HepG2 (cell line): Measurements from ENCODE around the gene FAM24A. TPM values are rescaled to one million over a fixed set of nuclear protein-coding genes. Genes with fewer than 3 reads are reported as not detected.

ENCODE experiments used
- AHDC1 ChIP-seq: sonication (generic); formaldehyde crosslinking; IDR thresholded peaks from 2 replicates; pipeline ENCODE4 v1.5.1; 2020; ENCODE audit warnings: mild to moderate bottlenecking, missing genetic modification reagents, borderline replicate concordance
- CHCHD3 ChIP-seq: sonication (generic); formaldehyde crosslinking; IDR thresholded peaks from 2 replicates; pipeline ENCODE4 v1.8.0; 2022; ENCODE audit warnings: mild to moderate bottlenecking, missing genetic modification reagents, moderate library complexity
- FOXA1 ChIP-seq, 2 experiments: fragments of 450-650 bp in 1 of 2; sonication (generic) in 1 of 2; formaldehyde crosslinking in 1 of 2; IDR thresholded peaks; 2 replicates each; pipeline versions ENCODE4 v1.4.0 to v1.6.1; 2016 to 2020; ENCODE audit warnings: missing genetic modification reagents in 1 of 2
- FUBP1 ChIP-seq: sonication (generic); formaldehyde crosslinking; IDR thresholded peaks from 2 replicates; pipeline ENCODE4 v1.5.1; 2020; ENCODE audit warnings: missing genetic modification reagents, mild to moderate bottlenecking, borderline replicate concordance
- GLMP ChIP-seq: sonication (generic); formaldehyde crosslinking; IDR thresholded peaks from 2 replicates; pipeline ENCODE4 v1.9.0; 2021; ENCODE audit warnings: missing genetic modification reagents, mild to moderate bottlenecking, borderline replicate concordance
- GPN1 ChIP-seq: sonication (generic); formaldehyde crosslinking; IDR thresholded peaks from 2 replicates; pipeline ENCODE4 v1.5.1; 2020; ENCODE audit warnings: missing genetic modification reagents, borderline replicate concordance
- PRMT3 ChIP-seq: sonication (generic); formaldehyde crosslinking; IDR thresholded peaks from 2 replicates; pipeline ENCODE4 v1.8.1; 2022; ENCODE audit warnings: low read depth, mild to moderate bottlenecking, moderate library complexity, missing genetic modification reagents, borderline replicate concordance
- RFX1 ChIP-seq: fragments of 450-650 bp; IDR thresholded peaks from 2 replicates; pipeline ENCODE4 v1.6.1; 2017
- RORA ChIP-seq: sonication (generic); formaldehyde crosslinking; IDR thresholded peaks from 2 replicates; pipeline ENCODE4 v1.5.0; 2020; ENCODE audit warnings: mild to moderate bottlenecking, missing genetic modification reagents, moderate library complexity
- SMARCC2 ChIP-seq: fragments of 450-650 bp; IDR thresholded peaks from 2 replicates; pipeline ENCODE4 v1.6.1; 2017; ENCODE audit warnings: antibody characterized with exemption, mild to moderate bottlenecking
- SPEN ChIP-seq: sonication (generic); formaldehyde crosslinking; IDR thresholded peaks from 2 replicates; pipeline ENCODE4 v1.5.1; 2020; ENCODE audit warnings: low read depth, mild to moderate bottlenecking, missing genetic modification reagents
- ZFP36L1 ChIP-seq: sonication (generic); formaldehyde crosslinking; IDR thresholded peaks from 2 replicates; pipeline ENCODE4 v1.8.0; 2022; ENCODE audit warnings: mild to moderate bottlenecking, missing genetic modification reagents, moderate library complexity
- ZNF20 ChIP-seq: sonication (generic); formaldehyde crosslinking; IDR thresholded peaks from 2 replicates; pipeline ENCODE4 v1.4.0; 2020; ENCODE audit warnings: mild to moderate bottlenecking, moderate library complexity, missing genetic modification reagents
- ZNF556 ChIP-seq: sonication (generic); formaldehyde crosslinking; IDR thresholded peaks from 2 replicates; pipeline ENCODE4 v1.4.0; 2020; ENCODE audit warnings: mild to moderate bottlenecking, missing genetic modification reagents, borderline replicate concordance
- ZNF788 ChIP-seq: sonication (generic); formaldehyde crosslinking; IDR thresholded peaks from 2 replicates; pipeline ENCODE4 v1.5.0; 2020; ENCODE audit warnings: mild to moderate bottlenecking, missing genetic modification reagents, borderline replicate concordance
- ZNF790 ChIP-seq: sonication (generic); formaldehyde crosslinking; IDR thresholded peaks from 2 replicates; pipeline ENCODE4 v1.8.0; 2022; ENCODE audit warnings: missing genetic modification reagents, mild to moderate bottlenecking, borderline replicate concordance
- ZNF839 ChIP-seq: sonication (generic); formaldehyde crosslinking; IDR thresholded peaks from 2 replicates; pipeline ENCODE4 v1.4.0; 2020; ENCODE audit warnings: missing genetic modification reagents, mild to moderate bottlenecking, borderline replicate concordance
- polyA plus RNA-seq, 8 experiments: library from polyadenylated mRNA; depleted of rRNA in 3 of 8; stranded (reverse) in 7 of 8; unstranded in 1 of 8; fragments of >200 nt; fragmentation: Illumina TruSeq in 4 of 8; extraction: Trizol in 4 of 8; gene quantifications; 2 replicates each; pipeline versions ENCODE4 v1.2.1 to v1.2.3, GENCODE V29; 2011 to 2016; ENCODE audit warnings: low read depth in 4 of 8, missing spikeins in 1 of 8, mixed read lengths in 1 of 8; ENCODE audit not compliant: insufficient read depth in 1 of 8
- total RNA-seq, 5 experiments: library from RNA; depleted of rRNA; stranded (reverse); fragments of >200 nt; fragmentation: Illumina TruSeq; extraction: Trizol; gene quantifications; 2 replicates each; pipeline ENCODE4 v1.2.3, GENCODE V29; 2016; ENCODE audit warnings: low read depth in 1 of 5

The FAM24A gene
- total and polyA plus RNA-seq, 2 of the 13 experiments (the other 11 are each of a cell fraction or from before 2014, with no cell fraction given), result not detected

- TF ChIP-seq AHDC1 (peak; percentile 58), FUBP1 (CRISPR knock-in tag) (no peak), SPEN (CRISPR knock-in tag) (peak; percentile 90), ZNF20 (CRISPR knock-in tag) (no peak), CHCHD3 (CRISPR knock-in tag) (peak; percentile 91), RORA (no peak), SMARCC2 (no peak), ZNF788 (peak; percentile 98), FOXA1 (IDR thresholded peaks at IDR 0.05) (no peak), FOXA1 (CRISPR knock-in tag; IDR thresholded peaks at IDR 0.05) (no peak; the same call in 1 of the 2 replicates), GPN1 (no peak), ZNF556 (CRISPR knock-in tag) (peak; percentile 98), RFX1 (no peak), ZFP36L1 (peak; percentile 86; the same call in 1 of the 2 replicates), GLMP (CRISPR knock-in tag) (no peak), ZNF790 (CRISPR knock-in tag) (peak; percentile 82; the same call in 1 of the 2 replicates), ZNF839 (CRISPR knock-in tag) (peak; percentile 92; the same call in 1 of the 2 replicates), PRMT3 (CRISPR knock-in tag) (peak; percentile 84)
These were observed 43.7 kb downstream of the FAM24A start, which contains the start of gene C10orf88 (continued) for GRCh38 chr10:122953902-122954730.
